ENCODE measurements around the gene VPREB3.

Gene VPREB3

GRCh38 chr22:23754220-23754919 is at the start of gene VPREB3:
VPREB3 (minus strand) TSS chr22:23754425; CDS start chr22:23754363, 62 bp downstream.
- DNase-seq, result no peak

GRCh38 chr22:23803001-23803819 is 49.0 kb upstream of the VPREB3 start:
- DNase-seq, result no peak

- no peak for DNase-seq
Observed at GRCh38 chr22:23801886-23802377, 47.7 kb upstream of the VPREB3 start.

- no peak for DNase-seq
Observed at GRCh38 chr22:23801238-23801821, 47.1 kb upstream of the VPREB3 start.

- no peak for DNase-seq
Observed at GRCh38 chr22:23800297-23801237, 46.3 kb upstream of the VPREB3 start.

- DNase-seq, result no peak
Observed at GRCh38 chr22:23796461-23796860, 42.2 kb upstream of the VPREB3 start.

GRCh38 chr22:23793326-23793725 is 39.1 kb upstream of the VPREB3 start:
- no peak for DNase-seq

- no peak for DNase-seq
Observed at GRCh38 chr22:23791738-23792645, 37.8 kb upstream of the VPREB3 start.

- DNase-seq, result peak; percentile 15
Observed at GRCh38 chr22:23790819-23791737, 36.9 kb upstream of the VPREB3 start.

- no peak for DNase-seq
Observed at GRCh38 chr22:23789638-23790037, 35.4 kb upstream of the VPREB3 start.

GRCh38 chr22:23789121-23789520 is 34.9 kb upstream of the VPREB3 start:
- peak; percentile 56 for DNase-seq

- DNase-seq, result no peak
Observed at GRCh38 chr22:23787910-23788309, 33.7 kb upstream of the VPREB3 start.

- no peak for DNase-seq
Observed at GRCh38 chr22:23787600-23787896, 33.3 kb upstream of the VPREB3 start.

GRCh38 chr22:23786752-23787599 is 32.8 kb upstream of the VPREB3 start, which contains the start of gene SMARCB1:
SMARCB1 (plus strand) TSS chr22:23786966; CDS start chr22:23787170, 204 bp downstream.
- DNase-seq, result peak; percentile 82

- DNase-seq, result no peak
Observed at GRCh38 chr22:23786261-23786710, 32.1 kb upstream of the VPREB3 start.

- DNase-seq, result no peak
Observed at GRCh38 chr22:23784215-23784732, 30.0 kb upstream of the VPREB3 start.

GRCh38 chr22:23783265-23784150 is 29.3 kb upstream of the VPREB3 start:
- DNase-seq, result no peak

GRCh38 chr22:23782703-23783102 is 28.5 kb upstream of the VPREB3 start:
- no peak for DNase-seq
